Trophoblast cell (in vitro differentiated cells and primary cell): ENCODE measurements around the gene MYH3.

Source experiments
- DNase-seq, 2 donors: peaks; one replicate each; pipeline ENCODE4 v3.0.0-alpha.2; 2016
- H2AFZ ChIP-seq: 2 replicates; pipeline ENCODE4 v1.6.1; 2013; ENCODE audit warnings: low read length, moderate library complexity, mild to moderate bottlenecking; ENCODE audit not compliant: insufficient read depth, poor library complexity
- H2AK5ac ChIP-seq: 2 replicates; pipeline ENCODE4 v1.6.1; 2013; ENCODE audit warnings: mild to moderate bottlenecking, low read length
- H2BK120ac ChIP-seq: 2 replicates; pipeline ENCODE4 v1.6.1; 2013; ENCODE audit warnings: low read length, mild to moderate bottlenecking, moderate library complexity; ENCODE audit not compliant: insufficient read depth, poor library complexity
- H2BK12ac ChIP-seq: 2 replicates; pipeline ENCODE4 v1.6.1; 2013; ENCODE audit warnings: mild to moderate bottlenecking, low read length, moderate library complexity
- H2BK5ac ChIP-seq: 2 replicates; pipeline ENCODE4 v1.6.1; 2013; ENCODE audit warnings: low read length, low read depth, moderate library complexity, mild to moderate bottlenecking; ENCODE audit not compliant: poor library complexity
- H3K14ac ChIP-seq: 2 replicates; pipeline ENCODE4 v1.6.1; 2013; ENCODE audit warnings: mild to moderate bottlenecking, low read length
- H3K18ac ChIP-seq: 2 replicates; pipeline ENCODE4 v1.6.1; 2013; ENCODE audit warnings: mild to moderate bottlenecking, low read length
- H3K23ac ChIP-seq: 2 replicates; pipeline ENCODE4 v1.6.1; 2013; ENCODE audit warnings: low read length
- H3K27ac ChIP-seq: 2 replicates; pipeline ENCODE4 v1.5.1; 2013; ENCODE audit warnings: low read depth, mild to moderate bottlenecking, inconsistent platforms, low read length, moderate library complexity
- H3K27me3 ChIP-seq: 2 replicates; pipeline ENCODE4 v1.6.1; 2013; ENCODE audit warnings: inconsistent platforms, mild to moderate bottlenecking, low read length, moderate library complexity; ENCODE audit not compliant: insufficient read depth
- H3K36me3 ChIP-seq, 2 experiments: 1 replicate in 1 of 2; 2 replicates in 1 of 2; pipeline ENCODE4 v1.6.1; 2013; ENCODE audit warnings: low read length in 2 of 2, mild to moderate bottlenecking in 2 of 2, moderate library complexity in 1 of 2; ENCODE audit not compliant: insufficient read depth in 2 of 2, control insufficient read depth in 1 of 2
- H3K4ac ChIP-seq: 2 replicates; pipeline ENCODE4 v1.6.1; 2013; ENCODE audit warnings: low read depth, mild to moderate bottlenecking, low read length, moderate library complexity
- H3K4me1 ChIP-seq, 2 experiments: 1 replicate in 1 of 2; 2 replicates in 1 of 2; pipeline ENCODE4 v1.6.1; 2013; ENCODE audit warnings: low read length in 2 of 2, mild to moderate bottlenecking in 2 of 2, moderate library complexity in 1 of 2; ENCODE audit not compliant: insufficient read depth in 2 of 2, control insufficient read depth in 1 of 2
- H3K4me2 ChIP-seq: 2 replicates; pipeline ENCODE4 v1.6.1; 2013; ENCODE audit warnings: inconsistent platforms, mild to moderate bottlenecking, low read length, moderate library complexity
- H3K4me3 ChIP-seq: 2 replicates; pipeline ENCODE4 v1.5.1; 2013; ENCODE audit warnings: mild to moderate bottlenecking, low read depth, low read length, inconsistent platforms
- H3K79me1 ChIP-seq: one replicate; pipeline ENCODE4 v1.6.1; 2013; ENCODE audit warnings: low read length
- H3K79me2 ChIP-seq: 2 replicates; pipeline ENCODE4 v1.6.1; 2013; ENCODE audit warnings: low read length, mild to moderate bottlenecking; ENCODE audit not compliant: control insufficient read depth, insufficient read depth, poor library complexity
- H3K9ac ChIP-seq: 2 replicates; pipeline ENCODE4 v1.6.1; 2013; ENCODE audit warnings: mild to moderate bottlenecking, low read length
- H3K9me3 ChIP-seq: 2 replicates; pipeline ENCODE4 v1.6.1; 2013; ENCODE audit warnings: low read depth, mild to moderate bottlenecking, control low read depth, inconsistent platforms, low read length; ENCODE audit not compliant: insufficient read depth
- H4K12ac ChIP-seq: 2 replicates; pipeline ENCODE4 v1.6.1; 2013; ENCODE audit warnings: low read depth, mild to moderate bottlenecking, low read length, moderate library complexity
- H4K8ac ChIP-seq: 2 replicates; pipeline ENCODE4 v1.6.1; 2013; ENCODE audit warnings: low read depth, mild to moderate bottlenecking, low read length, moderate library complexity
- H4K91ac ChIP-seq: one replicate; pipeline ENCODE4 v1.6.1; 2013; ENCODE audit warnings: low read depth, mild to moderate bottlenecking, low read length, moderate library complexity
- WGBS: extraction: QIAGEN DNeasy Blood & Tissue Kit; methylation state at CpG from one replicate; pipeline ENCODE4 v1.1.7; 2013; ENCODE audit warnings: missing lambda C conversion rate; ENCODE audit not compliant: insufficient read length, insufficient coverage; ENCODE audit errors: extremely low coverage; 5-methylcytosine and 5-hydroxymethylcytosine counted together

The MYH3 gene

GRCh38 chr17:10668775-10669174 is 11.7 kb upstream of the MYH3 start:
- Histone ChIP-seq H3K27me3 (no peaks in the 10 kb centered on the region), H3K4me3 (no peak overlapping the region), H3K9me3 (no peaks in the 10 kb centered on the region), H3K79me2 (no peaks in the 10 kb centered on the region), H4K12ac (no peak overlapping the region), H2BK5ac (no peak overlapping the region), H3K9ac (no peak overlapping the region), H3K4me2 (no peak overlapping the region), H3K23ac (no peak overlapping the region), H3K4me1 (peaks cover 0 to 2% of the 10 kb centered on the region in 2 experiments), H3K4ac (no peak overlapping the region), H3K36me3 (peaks cover 0 to 2% of the 10 kb centered on the region in 2 experiments), H2AK5ac (no peak overlapping the region), H3K14ac (no peak overlapping the region), H4K91ac (no peak overlapping the region), H2BK12ac (no peak overlapping the region), H2BK120ac (no peak overlapping the region), H2AFZ (no peak overlapping the region), H4K8ac (no peak overlapping the region), H3K79me1 (no peaks in the 10 kb centered on the region), H3K18ac (no peak overlapping the region), H3K27ac (no peak overlapping the region)
- DNase-seq, result peak in 1 of 2 donors; percentile 23
- no CpG with 5 or more reads among the region's 1 CpG for WGBS

- Histone ChIP-seq H3K27ac (no peak overlapping the region), H3K36me3 (no peaks in the 10 kb centered on the region), H3K4me2 (no peak overlapping the region), H3K14ac (no peak overlapping the region), H3K4me3 (no peak overlapping the region), H4K12ac (no peak overlapping the region), H4K8ac (no peak overlapping the region), H3K79me1 (no peaks in the 10 kb centered on the region), H2AFZ (no peak overlapping the region), H3K4ac (no peak overlapping the region), H3K9me3 (no peaks in the 10 kb centered on the region), H3K4me1 (peaks cover 0 to 2% of the 10 kb centered on the region in 2 experiments), H2BK12ac (no peak overlapping the region), H3K18ac (no peak overlapping the region), H3K9ac (no peak overlapping the region), H2AK5ac (no peak overlapping the region), H2BK5ac (no peak overlapping the region), H3K79me2 (no peaks in the 10 kb centered on the region), H3K27me3 (no peaks in the 10 kb centered on the region), H3K23ac (no peak overlapping the region), H4K91ac (no peak overlapping the region), H2BK120ac (no peak overlapping the region)
- no peak for DNase-seq
- no CpG with 5 or more reads among the region's 5 CpGs for WGBS
Measured at GRCh38 chr17:10666906-10667305, 9.8 kb upstream of the MYH3 start.

GRCh38 chr17:10664571-10664970 is 7.5 kb upstream of the MYH3 start:
- Histone ChIP-seq H2BK120ac (no peak overlapping the region), H3K4me1 (no peaks in the 10 kb centered on the region), H3K23ac (no peak overlapping the region), H3K27ac (no peak overlapping the region), H4K8ac (no peak overlapping the region), H2BK5ac (no peak overlapping the region), H3K4me3 (no peak overlapping the region), H4K12ac (peak overlapping the region; percentile 36), H4K91ac (no peak overlapping the region), H2BK12ac (no peak overlapping the region), H3K79me2 (no peaks in the 10 kb centered on the region), H3K9me3 (no peaks in the 10 kb centered on the region), H3K18ac (no peak overlapping the region), H3K27me3 (no peaks in the 10 kb centered on the region), H3K79me1 (no peaks in the 10 kb centered on the region), H3K4me2 (no peak overlapping the region), H3K9ac (no peak overlapping the region), H3K4ac (no peak overlapping the region), H2AFZ (no peak overlapping the region), H3K14ac (no peak overlapping the region), H2AK5ac (no peak overlapping the region), H3K36me3 (no peaks in the 10 kb centered on the region)
- no CpG with 5 or more reads among the region's 9 CpGs for WGBS
- no peak for DNase-seq

GRCh38 chr17:10663231-10663630 is 6.1 kb upstream of the MYH3 start:
- Histone ChIP-seq H2AK5ac (no peak overlapping the region), H2BK120ac (no peak overlapping the region), H3K9me3 (no peaks in the 10 kb centered on the region), H2BK12ac (no peak overlapping the region), H3K79me2 (no peaks in the 10 kb centered on the region), H3K4ac (no peak overlapping the region), H2AFZ (no peak overlapping the region), H2BK5ac (no peak overlapping the region), H3K4me1 (no peaks in the 10 kb centered on the region), H3K14ac (no peak overlapping the region), H3K4me2 (no peak overlapping the region), H3K9ac (no peak overlapping the region), H3K4me3 (no peak overlapping the region), H3K79me1 (no peaks in the 10 kb centered on the region), H4K91ac (no peak overlapping the region), H4K12ac (no peak overlapping the region), H3K36me3 (no peaks in the 10 kb centered on the region), H3K27ac (no peak overlapping the region), H3K23ac (no peak overlapping the region), H4K8ac (no peak overlapping the region), H3K27me3 (no peaks in the 10 kb centered on the region), H3K18ac (no peak overlapping the region)
- WGBS, result no CpG with 5 or more reads among the region's 6 CpGs
- no peak for DNase-seq
